Endometrium (tissue), 2 donors: Measurements from ENCODE around the gene ATXN7L1.
"Not testable (repeated sequence)": the region's sequence is repeated elsewhere in the genome, so short reads cannot be mapped to it uniquely, and the experiment has no call there.

Source experiments
- FAIRE-seq: peaks from 2 replicates; lab custom pipeline; 2012; peaks lifted over from hg19 to GRCh38; lab: Jason Lieb, UNC
- donor health status: control.
- donor health status: control.

The ATXN7L1 gene

GRCh38 chr7:105613611-105614330, 262.6 kb downstream of the ATXN7L1 start:
- no peak for FAIRE-seq

- FAIRE-seq, result no peak
These were observed 263.6 kb downstream of the ATXN7L1 start for GRCh38 chr7:105612806-105613205.

- FAIRE-seq, result no peak
These were observed 264.3 kb downstream of the ATXN7L1 start for GRCh38 chr7:105611856-105612775.

GRCh38 chr7:105610165-105610930, 266.1 kb downstream of the ATXN7L1 start:
- no peak for FAIRE-seq

GRCh38 chr7:105602325-105603305, 273.8 kb downstream of the ATXN7L1 start:
- no peak for FAIRE-seq

GRCh38 chr7:105600720-105601550, 275.5 kb downstream of the ATXN7L1 start:
- no peak for FAIRE-seq

- FAIRE-seq, result no peak
These were observed 276.8 kb downstream of the ATXN7L1 start for GRCh38 chr7:105599551-105599950.

GRCh38 chr7:105599080-105599479, 277.3 kb downstream of the ATXN7L1 start:
- FAIRE-seq, result not testable (repeated sequence)

GRCh38 chr7:105596866-105597265, 279.5 kb downstream of the ATXN7L1 start:
- no peak for FAIRE-seq

GRCh38 chr7:105594034-105594433, 282.4 kb downstream of the ATXN7L1 start:
- FAIRE-seq, result no peak

- no peak for FAIRE-seq
These were observed 284.9 kb downstream of the ATXN7L1 start for GRCh38 chr7:105591522-105591921.

GRCh38 chr7:105590793-105591192, 285.6 kb downstream of the ATXN7L1 start:
- FAIRE-seq, result no peak

GRCh38 chr7:105589356-105590077, 286.9 kb downstream of the ATXN7L1 start:
- no peak for FAIRE-seq

- FAIRE-seq, result no peak
These were observed 288.3 kb downstream of the ATXN7L1 start for GRCh38 chr7:105587909-105588635.

- FAIRE-seq, result no peak
These were observed 290.4 kb downstream of the ATXN7L1 start for GRCh38 chr7:105585850-105586500.

GRCh38 chr7:105584165-105584564, 292.2 kb downstream of the ATXN7L1 start:
- FAIRE-seq, result no peak

GRCh38 chr7:105583061-105583460, 293.3 kb downstream of the ATXN7L1 start:
- FAIRE-seq, result no peak

GRCh38 chr7:105581066-105581811, 295.2 kb downstream of the ATXN7L1 start, which contains the start of gene EFCAB10:
TSS of gene EFCAB10 (minus strand) at chr7:105581493. CDS start at chr7:105581463, 30 bp downstream.
- FAIRE-seq, result no peak
